Measurements from ENCODE around the gene RNF113B.

DNA sequence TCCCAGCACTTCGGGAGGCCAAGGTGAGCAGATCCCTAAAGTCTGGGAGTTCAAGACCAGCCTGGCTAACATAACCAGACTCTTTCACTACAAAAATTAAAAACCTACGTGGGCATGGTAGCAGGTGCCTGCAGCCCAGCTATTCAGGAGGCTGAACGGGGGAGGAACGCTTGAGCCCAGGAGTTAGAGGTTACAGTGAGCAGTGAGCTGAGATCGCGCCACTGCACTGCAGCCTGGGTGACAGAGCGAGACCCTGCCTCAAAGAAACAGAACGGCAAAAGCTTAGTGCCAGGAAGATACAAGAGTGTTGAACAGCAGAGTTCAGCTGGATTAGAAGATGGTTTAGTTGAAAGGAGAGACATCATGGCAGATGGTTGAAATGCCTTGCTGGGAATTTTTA, 24.1 kb upstream of the RNF113B start:
- TF ChIP-seq SUZ12 (IDR thresholded peaks at IDR 0.05; ENCODE audit: extremely low read depth, insufficient read depth, insufficient read length) (no peak), YY1 (IDR thresholded peaks at IDR 0.05; ENCODE audit: insufficient read depth, insufficient read length) (no peak), ZNF274 (IDR thresholded peaks at IDR 0.05; ENCODE audit: low read depth, low read length) (no peak)
